Sigmoid colon (tissue), 7 donors: ENCODE measurements around the gene ATP2B1. TPM values are rescaled to one million over a fixed set of nuclear protein-coding genes. Genes with fewer than 3 reads are reported as not detected.

Experiments
- DNase-seq: peaks from one replicate; pipeline ENCODE4 v3.0.0-alpha.2; 2019
- H3K27ac ChIP-seq, 4 donors: fragments of 200-600 bp; sonication (generic); one replicate each; pipeline ENCODE4 v1.5.1; 2016 to 2019; ENCODE audit warnings: mild to moderate bottlenecking in 1 of 4
- H3K27me3 ChIP-seq, 3 donors: fragments of 200-600 bp; sonication (generic); one replicate each; pipeline ENCODE4 v1.5.1; 2019; ENCODE audit warnings: mild to moderate bottlenecking in 1 of 3
- H3K36me3 ChIP-seq, 4 donors: fragments of 200-600 bp; sonication (generic); one replicate each; pipeline ENCODE4 v1.5.1; 2016 to 2019
- H3K4me1 ChIP-seq, 4 donors: fragments of 200-600 bp; sonication (generic); one replicate each; pipeline ENCODE4 v1.5.1; 2017 to 2019
- H3K4me3 ChIP-seq, 4 donors: fragments of 200-600 bp; sonication (generic); one replicate each; pipeline ENCODE4 v1.5.1; 2017 to 2019; ENCODE audit warnings: mild to moderate bottlenecking in 2 of 4, moderate library complexity in 1 of 4
- H3K9me3 ChIP-seq, 4 donors: fragments of 200-600 bp in 3 of 4; sonication (generic) in 3 of 4; one replicate each; pipeline versions ENCODE4 v1.5.1 to v1.6.1; 2013 to 2019
- EP300 ChIP-seq, 4 donors: sonication (generic); formaldehyde crosslinking; IDR thresholded peaks; one replicate each; pipeline ENCODE4 v1.6.1; 2017; ENCODE audit warnings: antibody characterized with exemption in 4 of 4
- POLR2A ChIP-seq, 2 donors: fragments of 450-650 bp; IDR thresholded peaks; one replicate each; pipeline ENCODE4 v1.6.1; 2016; ENCODE audit warnings: antibody characterized with exemption in 2 of 2, mild to moderate bottlenecking in 2 of 2, moderate library complexity in 2 of 2
- POLR2AphosphoS5 ChIP-seq, 4 donors: sonication (generic); formaldehyde crosslinking; IDR thresholded peaks; one replicate each; pipeline ENCODE4 v1.6.1; 2017; ENCODE audit warnings: antibody characterized with exemption in 4 of 4
- WGBS, 2 donors: extraction: QIAGEN DNeasy Blood & Tissue Kit; methylation state at CpG; one replicate each; pipeline ENCODE4 v1.1.7; 2013; 5-methylcytosine and 5-hydroxymethylcytosine counted together
- intact Hi-C: fragments of 100-400 bp; cut with DNase I; formaldehyde crosslinking; loops from one replicate; pipeline ENCODE4 v1.15.1; 2023
- polyA plus RNA-seq, 3 donors: library from polyadenylated mRNA; stranded (reverse); fragments of 200-250 nt; gene quantifications; one replicate each; pipeline ENCODE4 v1.2.3, GENCODE V29; 2013
- total RNA-seq, 4 donors: library from RNA; depleted of rRNA; stranded (reverse); fragments of >200 nt; gene quantifications; one replicate each; pipeline ENCODE4 v1.1.0, GENCODE V29; 2016
- TF ChIP-seq, protein P1 (sequence below), 4 experiments: fragments of 450-650 bp in 3 of 4; fragments of 200-600 bp in 1 of 4; IDR thresholded peaks; one replicate each; pipeline ENCODE4 v1.5.1; 2016 to 2019; ENCODE audit warnings: antibody characterized with exemption in 4 of 4, mild to moderate bottlenecking in 3 of 4, moderate library complexity in 2 of 4
- donor health status: healthy with polysubstance abuse.
- donor health status: Bipolar disorder and iron deficiency.
- donor health status: healthy.

The ATP2B1 gene
- total and polyA plus RNA-seq, 7 donors: 4.8 to 39.1 (median 27.6) TPM

- TF ChIP-seq, protein P1, sequence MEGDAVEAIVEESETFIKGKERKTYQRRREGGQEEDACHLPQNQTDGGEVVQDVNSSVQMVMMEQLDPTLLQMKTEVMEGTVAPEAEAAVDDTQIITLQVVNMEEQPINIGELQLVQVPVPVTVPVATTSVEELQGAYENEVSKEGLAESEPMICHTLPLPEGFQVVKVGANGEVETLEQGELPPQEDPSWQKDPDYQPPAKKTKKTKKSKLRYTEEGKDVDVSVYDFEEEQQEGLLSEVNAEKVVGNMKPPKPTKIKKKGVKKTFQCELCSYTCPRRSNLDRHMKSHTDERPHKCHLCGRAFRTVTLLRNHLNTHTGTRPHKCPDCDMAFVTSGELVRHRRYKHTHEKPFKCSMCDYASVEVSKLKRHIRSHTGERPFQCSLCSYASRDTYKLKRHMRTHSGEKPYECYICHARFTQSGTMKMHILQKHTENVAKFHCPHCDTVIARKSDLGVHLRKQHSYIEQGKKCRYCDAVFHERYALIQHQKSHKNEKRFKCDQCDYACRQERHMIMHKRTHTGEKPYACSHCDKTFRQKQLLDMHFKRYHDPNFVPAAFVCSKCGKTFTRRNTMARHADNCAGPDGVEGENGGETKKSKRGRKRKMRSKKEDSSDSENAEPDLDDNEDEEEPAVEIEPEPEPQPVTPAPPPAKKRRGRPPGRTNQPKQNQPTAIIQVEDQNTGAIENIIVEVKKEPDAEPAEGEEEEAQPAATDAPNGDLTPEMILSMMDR (IDR thresholded peaks at IDR 0.05): no peak
- TF ChIP-seq POLR2AphosphoS5 (IDR thresholded peaks at IDR 0.05): no peak
- TF ChIP-seq EP300 (IDR thresholded peaks at IDR 0.05): no peak
- no peak for TF ChIP-seq POLR2A (IDR thresholded peaks at IDR 0.05)
- DNase-seq: no peak
- no peaks in the 10 kb centered on the region for H3K4me1 ChIP-seq
- intact Hi-C loops: no loop called here
- H3K36me3 ChIP-seq: no peaks in the 10 kb centered on the region
- H3K27ac ChIP-seq: no peak overlapping the region
- H3K9me3 ChIP-seq: peaks cover 0 to 2% (median 0%) of the 10 kb centered on the region in 4 donors
- no peaks in the 10 kb centered on the region for H3K27me3 ChIP-seq
- H3K4me3 ChIP-seq: no peak overlapping the region
- 70 to 86% methylated on average over 8 of the region's 8 CpGs for WGBS, 2 donors
These were observed 12.8 kb upstream of the ATP2B1 start for GRCh38 chr12:89721291-89721987.

DNA sequence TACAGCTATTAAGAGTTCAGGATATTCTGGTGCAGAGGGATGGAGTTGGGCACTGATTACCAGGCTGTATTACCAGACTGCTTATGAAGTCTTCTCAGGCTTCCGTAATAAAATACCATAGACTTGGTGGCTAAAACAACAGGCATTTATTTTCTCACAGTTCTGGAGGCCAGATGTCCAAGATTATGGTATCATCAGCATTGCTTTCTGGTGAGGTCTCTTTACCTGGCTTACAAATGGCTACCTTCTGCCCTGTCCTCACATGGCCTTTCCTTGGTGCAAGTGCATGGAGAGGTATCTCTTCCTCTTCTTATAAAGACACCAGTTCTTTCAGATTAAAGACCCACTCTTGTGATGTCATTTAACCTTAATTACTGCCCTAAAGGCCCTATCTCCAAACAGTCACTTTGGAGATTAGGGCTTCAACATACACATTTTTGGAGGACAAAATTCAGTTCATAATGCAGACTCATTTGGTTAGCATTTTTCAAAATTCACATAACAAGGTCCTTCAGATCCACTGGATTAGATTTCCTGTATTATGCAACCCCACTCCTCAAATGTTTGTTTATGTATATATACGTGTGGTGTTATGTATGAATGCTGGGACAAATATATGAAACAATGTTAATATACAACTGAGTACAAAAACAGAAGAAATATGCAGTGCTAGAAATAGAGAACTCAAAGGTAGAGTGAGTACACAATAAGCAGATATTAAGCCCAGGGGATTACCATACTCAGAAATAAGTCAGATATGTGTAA is 9.3 kb upstream of the ATP2B1 start:
- no peak overlapping the region for H3K27ac ChIP-seq
- intact Hi-C loops: no loop called here
- TF ChIP-seq POLR2AphosphoS5 (IDR thresholded peaks at IDR 0.05) (no peak), POLR2A (IDR thresholded peaks at IDR 0.05) (no peak), EP300 (IDR thresholded peaks at IDR 0.05) (no peak)
- TF ChIP-seq, protein P1 (IDR thresholded peaks at IDR 0.05): no peak
- no peak for DNase-seq
- no peaks in the 10 kb centered on the region for H3K4me1 ChIP-seq
- H3K4me3 ChIP-seq: no peak overlapping the region
- H3K27me3 ChIP-seq: no peaks in the 10 kb centered on the region
- H3K36me3 ChIP-seq: no peaks in the 10 kb centered on the region
- peaks cover 0 to 10% (median 0%) of the 10 kb centered on the region in 4 donors for H3K9me3 ChIP-seq
- WGBS, 2 donors: 93 to 94% methylated on average over 2 of the region's 2 CpGs

DNA sequence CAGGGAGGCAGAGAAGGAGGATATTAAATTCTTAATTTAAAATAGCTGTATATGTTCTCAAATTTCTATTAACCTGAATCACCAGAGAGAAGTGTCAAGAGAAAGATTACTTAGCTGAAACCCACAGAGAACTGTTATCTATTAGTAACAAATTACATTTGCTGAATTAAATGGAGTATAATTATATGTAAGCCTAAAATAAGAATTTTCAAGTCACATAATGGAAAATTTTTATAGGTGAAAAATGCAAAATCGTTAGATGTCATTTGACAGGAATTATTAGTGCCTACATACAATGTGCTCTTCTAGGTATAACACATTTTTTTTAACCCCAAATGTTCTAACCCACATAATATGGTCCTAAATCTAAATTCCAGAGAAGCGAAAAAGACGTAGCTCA is 4.1 kb upstream of the ATP2B1 start:
- H3K27me3 ChIP-seq: no peaks in the 10 kb centered on the region
- no peak overlapping the region for H3K27ac ChIP-seq
- H3K36me3 ChIP-seq: no peaks in the 10 kb centered on the region
- intact Hi-C loops: no loop called here
- no peak overlapping the region for H3K4me3 ChIP-seq
- WGBS, 2 donors: 91 to 93% methylated on average over 3 of the region's 3 CpGs
- DNase-seq: no peak
- H3K4me1 ChIP-seq: peaks cover 0 to 8% (median 2%) of the 10 kb centered on the region in 4 donors
- TF ChIP-seq POLR2AphosphoS5 (IDR thresholded peaks at IDR 0.05) (no peak), EP300 (IDR thresholded peaks at IDR 0.05) (no peak), POLR2A (IDR thresholded peaks at IDR 0.05) (no peak)
- TF ChIP-seq, protein P1 (IDR thresholded peaks at IDR 0.05): no peak
- H3K9me3 ChIP-seq: peaks cover 0 to 10% (median 0%) of the 10 kb centered on the region in 4 donors

GRCh38 chr12:89710873-89711750 is 2.5 kb upstream of the ATP2B1 start:
- Histone ChIP-seq H3K4me1 (peaks cover 0 to 14% (median 11%) of the 10 kb centered on the region in 4 donors), H3K36me3 (no peaks in the 10 kb centered on the region), H3K27me3 (no peaks in the 10 kb centered on the region), H3K4me3 (peak overlapping the region in 3 of 4 donors; percentile 88 to 95 (median 93)), H3K27ac (peak overlapping the region in 3 of 4 donors; percentile 97 to 100 (median 99)), H3K9me3 (peaks cover 0 to 8% (median 0%) of the 10 kb centered on the region in 4 donors)
- no peak for TF ChIP-seq POLR2AphosphoS5 (IDR thresholded peaks at IDR 0.05)
- TF ChIP-seq EP300 (IDR thresholded peaks at IDR 0.05): no peak
- no peak for TF ChIP-seq POLR2A (IDR thresholded peaks at IDR 0.05)
- intact Hi-C loops: no loop called here
- DNase-seq: no peak
- WGBS, 2 donors: 70 to 78% methylated on average over 7 of the region's 7 CpGs
